T-cell (primary cell): Measurements from ENCODE around the gene DPYD. TPM values are rescaled to one million over a fixed set of nuclear protein-coding genes. Genes with fewer than 3 reads are reported as not detected.

Experiments
- ATAC-seq, 4 experiments: fragments of 200-7000 bp in 3 of 4; fragments of 150-1000 bp in 1 of 4; cut with Tn5 transposase; replicated peaks in 1 of 4; 1 replicate in 3 of 4; 2 replicates in 1 of 4; pipeline ENCODE4 v1.10.0; 2021; ENCODE audit warnings: moderate library complexity in 3 of 4, mild to moderate bottlenecking in 2 of 4, moderate number of reproducible peaks in 1 of 4
- CTCF ChIA-PET, 2 donors: fragments of 300-600 bp; sonication (Branson Sonifier 250); formaldehyde crosslinking; loops; one replicate each; lab custom pipeline; 2022; ENCODE audit warnings: antibody characterized with exemption in 2 of 2; lab: Charles Lee
- POLR2A ChIA-PET, 2 donors: fragments of 300-600 bp; sonication (Branson Sonifier 250); formaldehyde crosslinking; loops; one replicate each; lab custom pipeline; 2022; ENCODE audit warnings: antibody characterized with exemption in 2 of 2; lab: Charles Lee
- DNase-seq, 35 experiments: peaks; one replicate each; pipeline versions ENCODE4 v3.0.0 to v3.0.0-alpha.2; 2013 to 2023
- H3K27ac ChIP-seq: one replicate; pipeline ENCODE4 v1.5.1; 2013; ENCODE audit warnings: low read length
- H3K27me3 ChIP-seq, 2 experiments: replicated peaks in 1 of 2; 1 replicate in 1 of 2; 2 replicates in 1 of 2; pipeline versions ENCODE4 v1.6.1 to v1.7.0; 2013; ENCODE audit warnings: low read length in 1 of 2, mixed read lengths in 1 of 2; ENCODE audit not compliant: control insufficient read depth in 2 of 2, insufficient read depth in 2 of 2; ENCODE audit errors: extremely low read depth in 1 of 2
- H3K36me3 ChIP-seq, 2 donors: 1 replicate in 1 of 2; 2 replicates in 1 of 2; pipeline versions ENCODE4 v1.6.1 to v1.7.0; 2013; ENCODE audit warnings: low read length in 1 of 2; ENCODE audit not compliant: control insufficient read depth in 2 of 2, insufficient read depth in 1 of 2; ENCODE audit errors: extremely low read depth in 1 of 2
- H3K4me1 ChIP-seq, 2 experiments: 1 replicate in 1 of 2; 2 replicates in 1 of 2; pipeline versions ENCODE4 v1.6.1 to v1.7.0; 2013; ENCODE audit warnings: low read length in 2 of 2, mixed read lengths in 1 of 2; ENCODE audit not compliant: insufficient read depth in 2 of 2, control insufficient read depth in 1 of 2; ENCODE audit errors: extremely low read depth in 1 of 2
- H3K4me3 ChIP-seq, 2 donors: 1 replicate in 1 of 2; 2 replicates in 1 of 2; pipeline versions ENCODE4 v1.5.1 to v1.7.0; 2013; ENCODE audit warnings: mild to moderate bottlenecking in 2 of 2, low read length in 1 of 2, moderate library complexity in 1 of 2; ENCODE audit not compliant: control insufficient read depth in 1 of 2; ENCODE audit errors: extremely low read depth in 1 of 2
- H3K9me3 ChIP-seq: 2 replicates; pipeline ENCODE4 v1.7.0; 2013
- H3K27ac Mint-ChIP-seq, 2 donors: one replicate each; pipeline ENCODE4 v1.8.0; 2020 to 2021; ENCODE audit warnings: mild to moderate bottlenecking in 2 of 2, mixed read lengths in 2 of 2
- H3K27me3 Mint-ChIP-seq, 2 donors: one replicate each; pipeline ENCODE4 v1.8.0; 2021 to 2022; ENCODE audit warnings: mixed read lengths in 2 of 2
- H3K36me3 Mint-ChIP-seq: one replicate; pipeline ENCODE4 v1.8.0; 2021; ENCODE audit warnings: mixed read lengths
- H3K4me1 Mint-ChIP-seq, 3 donors: one replicate each; pipeline ENCODE4 v1.8.0; 2020 to 2022; ENCODE audit warnings: mixed read lengths in 3 of 3, mild to moderate bottlenecking in 1 of 3
- H3K4me3 Mint-ChIP-seq, 3 donors: one replicate each; pipeline ENCODE4 v1.8.0; 2020 to 2022; ENCODE audit warnings: mild to moderate bottlenecking in 3 of 3, mixed read lengths in 3 of 3, moderate library complexity in 3 of 3
- H3K9me3 Mint-ChIP-seq, 3 donors: one replicate each; pipeline ENCODE4 v1.8.0; 2020 to 2022; ENCODE audit warnings: mixed read lengths in 3 of 3
- WGBS: methylation state at CpG from one replicate; pipeline ENCODE4 v1.1.5; 2013; ENCODE audit warnings: missing lambda C conversion rate; ENCODE audit not compliant: insufficient coverage; 5-methylcytosine and 5-hydroxymethylcytosine counted together
- total RNA-seq, 35 experiments: library from RNA in 6 of 35; stranded (reverse) in 6 of 35; fragments of 120-200 nt in 1 of 35; gene quantifications; one replicate each; pipeline versions ENCODE4 v1.2.1 to v1.2.4 and lab custom pipeline; 2013 to 2026

The DPYD gene
- total RNA-seq, 5 donors from 2014 or later (not counting 1 experiment from before 2014, with no cell fraction given): 39.1 to 74.1 (median 47.8) TPM

GRCh38 chr1:97038410-97038809 is 882.4 kb downstream of the DPYD start:
- Mint-ChIP-seq H3K9me3 (peaks cover 7 to 27% (median 10%) of the 10 kb centered on the region in 3 donors), H3K27ac (no peak overlapping the region), H3K4me1 (no peaks in the 10 kb centered on the region), H3K4me3 (no peak overlapping the region), H3K27me3 (no peaks in the 10 kb centered on the region), H3K36me3 (no peaks in the 10 kb centered on the region)
- no peak for DNase-seq
- ChIA-PET CTCF (no interaction called here), POLR2A (no interaction called here)
- H3K4me1 ChIP-seq: no peaks in the 10 kb centered on the region
- no peak overlapping the region for H3K4me3 ChIP-seq
- no peak overlapping the region for H3K27ac ChIP-seq
- no peaks in the 10 kb centered on the region for H3K36me3 ChIP-seq
- H3K9me3 ChIP-seq: no peaks in the 10 kb centered on the region
- peaks cover 0 to under 1% of the 10 kb centered on the region in 2 experiments for H3K27me3 ChIP-seq
- 63% methylated on average over 2 of the region's 4 CpGs for WGBS
- ATAC-seq: no peak

GRCh38 chr1:97034651-97035050 is 886.2 kb downstream of the DPYD start:
- ChIA-PET CTCF (interaction anchor here in 1 of 2 donors (0.7 kb wide), 1 partner anchor 58 kb away, joined by 3 read pairs; no protein-coding TSS in a partner anchor), POLR2A (no interaction called here)
- no peaks in the 10 kb centered on the region for H3K4me1 Mint-ChIP-seq
- no peak overlapping the region for H3K27ac Mint-ChIP-seq
- Histone ChIP-seq H3K9me3 (no peaks in the 10 kb centered on the region), H3K36me3 (no peaks in the 10 kb centered on the region), H3K4me3 (no peak overlapping the region), H3K4me1 (no peaks in the 10 kb centered on the region), H3K27ac (no peak overlapping the region), H3K27me3 (no peaks in the 10 kb centered on the region)
- H3K9me3 Mint-ChIP-seq: peaks cover 7 to 17% (median 10%) of the 10 kb centered on the region in 3 donors
- H3K36me3 Mint-ChIP-seq: no peaks in the 10 kb centered on the region
- no peak overlapping the region for H3K4me3 Mint-ChIP-seq
- no peak for ATAC-seq
- no peaks in the 10 kb centered on the region for H3K27me3 Mint-ChIP-seq
- 75% methylated on average over 1 of the region's 2 CpGs for WGBS
- DNase-seq: no peak

GRCh38 chr1:97033949-97034348 is 886.9 kb downstream of the DPYD start:
- no peaks in the 10 kb centered on the region for H3K36me3 Mint-ChIP-seq
- ATAC-seq (no peak), DNase-seq (no peak)
- no peaks in the 10 kb centered on the region for H3K36me3 ChIP-seq
- no peaks in the 10 kb centered on the region for H3K27me3 ChIP-seq
- H3K9me3 ChIP-seq: no peaks in the 10 kb centered on the region
- ChIA-PET POLR2A (no interaction called here), CTCF (no interaction called here)
- WGBS: no CpG with 5 or more reads among the region's 2 CpGs
- H3K4me3 ChIP-seq: no peak overlapping the region
- H3K27me3 Mint-ChIP-seq: no peaks in the 10 kb centered on the region
- H3K9me3 Mint-ChIP-seq: peaks cover 2 to 12% (median 3%) of the 10 kb centered on the region in 3 donors
- no peak overlapping the region for H3K27ac ChIP-seq
- H3K4me3 Mint-ChIP-seq: no peak overlapping the region
- H3K4me1 ChIP-seq: no peaks in the 10 kb centered on the region
- no peaks in the 10 kb centered on the region for H3K4me1 Mint-ChIP-seq
- no peak overlapping the region for H3K27ac Mint-ChIP-seq
